ENCODE data around the gene SPRTN.

GRCh38 chr1:231383159-231383860 lies 45.2 kb downstream of the SPRTN start:
- TF ChIP-seq CTCF (IDR thresholded peaks at IDR 0.05 in 8 of 11, conservative IDR thresholded peaks at IDR 0.05 in 3 of 11), result no peak
- no peak for TF ChIP-seq POLR2A (IDR thresholded peaks at IDR 0.05)
